Sciatic nerve (tissue), 2 donors: ENCODE data around the gene EPHA2. TPM values are rescaled to one million over a fixed set of nuclear protein-coding genes. Genes with fewer than 3 reads are reported as not detected.

Experiments
- ATAC-seq: fragments of 200-7000 bp; cut with Tn5 transposase; one replicate; pipeline ENCODE4 v1.9.1; 2020; ENCODE audit warnings: mild to moderate bottlenecking, moderate library complexity
- DNase-seq: peaks from one replicate; pipeline ENCODE4 v3.0.0-alpha.2; 2020; ENCODE audit warnings: low spot score
- intact Hi-C: fragments of 100-400 bp; cut with DNase I; formaldehyde crosslinking; loops from one replicate; pipeline ENCODE4 v1.14.2; 2022
- total RNA-seq: library from RNA; stranded (reverse); fragmentation: NEBNext Ultra II Directional; extraction: Animal tissue kit (Norgen Biotek cat#: 25700); gene quantifications from one replicate; pipeline ENCODE4 v1.2.1, GENCODE V29; 2021
- donor health status: DM: no; HTN: no; CAD: no.
- donor health status: DM: no; HTN: no; CAD: no.

EPHA2 gene
- total RNA-seq, 1 donor from 2014 or later, result 31.3 TPM

- intact Hi-C loops, result loop anchor here (5.0 kb wide), 1 partner anchor 109 kb away; no protein-coding TSS in a partner anchor
- ATAC-seq, result no peak
- DNase-seq, result no peak
These were observed 30.9 kb upstream of the EPHA2 start for GRCh38 chr1:16186655-16187235.

DNA sequence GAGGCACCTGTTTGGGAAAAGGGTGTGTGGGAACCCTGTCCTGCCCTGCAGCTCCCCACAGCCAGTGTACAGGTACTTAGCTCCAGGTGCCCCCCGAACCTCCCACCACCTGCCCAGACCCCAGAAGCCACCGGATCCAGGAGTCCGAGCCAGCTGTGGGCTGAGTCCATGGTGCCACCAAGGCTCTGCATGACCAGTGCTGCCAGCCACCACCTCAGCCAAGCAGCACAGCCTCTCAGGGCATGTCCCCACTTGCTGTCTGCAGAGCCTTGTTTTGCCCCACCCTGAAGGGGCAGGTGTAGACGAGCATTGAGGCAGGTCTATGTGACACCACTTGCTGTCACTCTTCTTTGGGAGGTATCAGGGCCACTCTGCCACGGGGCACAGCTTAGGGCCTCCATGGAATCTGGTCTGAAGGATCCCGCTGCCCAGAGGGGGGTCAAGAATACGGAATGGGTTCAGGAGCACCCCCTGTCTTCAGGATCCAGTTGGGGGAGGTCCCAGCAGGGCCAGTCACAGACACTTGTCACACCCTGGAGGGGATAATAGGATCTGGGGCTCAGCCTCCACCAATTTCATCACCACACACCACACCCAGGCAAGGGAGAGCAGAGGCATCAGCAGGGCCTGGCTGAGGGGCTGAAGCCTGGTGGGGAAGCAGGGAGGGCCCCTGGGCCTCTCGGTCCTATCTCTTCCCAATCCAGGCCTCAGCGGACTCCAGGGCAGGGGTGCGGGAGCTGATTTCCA, 28.9 kb upstream of the EPHA2 start:
- ATAC-seq, result no peak
- DNase-seq, result no peak
- intact Hi-C loops, result loop anchor here (5.0 kb wide), 1 partner anchor 107 kb away; no protein-coding TSS in a partner anchor

DNA sequence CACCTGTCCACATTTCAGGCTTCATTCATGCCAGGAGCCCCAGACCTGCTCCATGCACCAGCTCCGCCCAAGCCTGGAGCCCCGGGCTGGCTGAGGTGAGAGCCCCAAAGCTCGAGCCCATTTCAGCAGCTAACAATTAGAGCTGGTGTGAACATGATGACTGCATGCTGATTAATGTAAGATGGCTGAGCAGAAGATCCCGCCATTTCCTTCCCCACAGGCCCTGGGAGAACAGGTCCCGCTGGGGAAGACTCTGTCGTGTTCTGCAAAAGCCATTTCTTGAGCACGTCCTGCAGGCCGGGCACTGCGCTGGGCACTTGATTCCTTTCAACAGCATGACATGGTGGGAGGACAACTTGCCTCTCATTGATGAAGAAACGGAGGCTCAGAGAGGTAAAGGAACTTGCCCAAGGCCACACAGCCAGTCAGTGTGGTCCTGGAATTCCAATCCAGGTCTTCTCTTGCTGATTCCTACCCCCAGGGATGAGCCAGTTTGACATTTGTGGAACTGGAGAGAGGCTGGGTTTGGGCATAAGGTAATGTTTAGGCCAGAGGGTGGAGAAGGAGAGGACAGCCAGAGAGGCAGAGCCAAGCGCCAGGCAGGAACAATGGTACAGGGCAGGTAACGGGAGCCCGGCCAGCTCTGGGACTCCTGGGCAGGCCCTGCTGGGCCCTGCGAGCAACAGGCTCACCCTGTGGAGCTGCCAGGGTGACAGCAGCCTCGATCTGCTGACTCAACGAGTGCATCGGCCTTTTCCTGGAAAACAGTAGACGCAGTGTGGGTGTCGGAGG, 28.1 kb upstream of the EPHA2 start:
- intact Hi-C loops, result no loop called here
- ATAC-seq (no peak), DNase-seq (no peak)

DNA sequence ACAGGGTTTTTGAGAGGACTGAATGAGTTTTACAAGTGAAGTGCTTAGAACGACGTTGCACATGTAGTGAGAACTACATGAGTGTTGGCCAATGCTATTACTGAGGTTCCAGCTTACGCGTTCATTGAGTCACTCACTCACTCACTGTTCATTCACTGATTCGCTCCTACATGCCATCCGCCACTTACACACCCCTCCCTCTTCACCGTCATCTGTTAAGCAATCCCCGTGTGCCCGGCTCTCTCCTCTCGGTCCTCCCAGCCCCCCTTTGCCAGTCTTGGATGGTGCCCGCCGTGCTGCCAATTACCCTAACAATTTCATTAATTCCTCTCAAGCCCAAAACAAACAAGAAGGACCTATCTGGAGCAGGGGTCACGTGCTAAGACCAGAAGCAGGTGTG, 27.3 kb upstream of the EPHA2 start:
- DNase-seq, result no peak
- ATAC-seq, result peak; percentile 57
- intact Hi-C loops, result no loop called here

DNA sequence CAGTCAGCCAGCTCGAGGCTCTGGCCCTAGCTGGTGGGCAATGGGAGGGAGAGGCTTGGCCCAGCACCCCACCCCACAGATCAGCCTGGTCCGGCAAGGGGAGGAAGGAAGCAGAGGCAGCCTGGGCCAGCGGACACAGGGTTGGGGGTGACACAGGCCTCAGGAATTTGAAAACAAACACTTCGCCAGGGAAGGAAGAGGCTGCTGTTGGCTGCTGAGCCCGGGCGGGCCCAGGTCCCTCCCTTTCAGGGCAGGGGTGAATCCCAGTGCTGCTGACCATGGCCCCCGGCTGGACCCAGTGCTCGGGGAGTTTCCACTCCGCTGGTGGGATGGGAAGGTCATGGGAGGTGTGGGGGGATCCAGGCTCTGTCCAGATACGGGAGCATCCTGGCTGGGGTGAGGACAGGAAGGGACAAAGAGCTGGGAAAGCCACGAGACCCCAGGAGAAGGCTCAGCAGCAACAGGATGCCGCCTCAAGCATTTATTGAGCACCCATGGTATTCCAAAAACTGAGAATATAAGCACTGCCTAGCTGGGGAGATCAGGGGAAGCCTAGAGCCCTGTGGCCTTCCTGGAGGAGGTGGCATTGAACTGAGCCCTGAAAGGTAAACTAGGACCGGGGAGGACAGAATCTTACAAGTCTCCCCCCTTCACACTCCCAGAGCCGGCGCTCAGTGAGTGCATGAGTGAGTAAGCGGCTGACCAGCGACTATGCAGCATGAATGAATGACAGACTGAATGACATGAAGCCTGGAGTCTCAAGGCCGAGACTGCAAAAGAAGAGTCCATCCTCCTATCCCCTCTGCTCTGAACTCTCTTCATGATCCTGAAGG, 26.2 kb upstream of the EPHA2 start:
- peak; percentile 94 for ATAC-seq
- intact Hi-C loops, result no loop called here
- peak; percentile 90 for DNase-seq

DNA sequence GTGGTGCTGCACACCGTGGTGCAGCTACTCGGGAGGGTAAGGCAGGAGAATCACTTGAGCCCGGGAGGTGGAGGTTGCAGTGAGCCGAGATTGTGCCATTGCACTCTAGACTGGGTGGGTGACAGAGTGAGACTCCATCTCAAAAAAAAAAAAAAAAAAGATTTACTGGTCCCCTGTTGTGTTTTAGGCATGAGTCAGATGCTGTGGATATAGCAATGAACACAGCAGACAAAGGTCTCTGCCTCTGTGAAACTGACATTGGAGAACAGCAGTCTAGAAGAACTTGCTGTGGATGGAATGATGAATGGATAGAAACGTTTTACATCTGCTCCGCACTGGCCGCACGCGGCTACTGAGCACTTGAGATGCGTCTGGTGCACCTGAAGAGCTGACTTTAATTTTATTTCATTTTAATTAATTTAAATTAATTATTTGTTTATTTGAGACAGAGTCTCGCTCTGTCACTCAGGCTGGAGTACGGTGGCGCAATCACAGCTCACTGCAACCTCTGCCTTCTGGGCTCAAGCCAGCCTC, 24.5 kb upstream of the EPHA2 start:
- no peak for DNase-seq
- intact Hi-C loops, result no loop called here
- ATAC-seq, result no peak

- no peak for ATAC-seq
- intact Hi-C loops, result no loop called here
- DNase-seq, result no peak
These were observed 23.0 kb upstream of the EPHA2 start for GRCh38 chr1:16178596-16179497.

GRCh38 chr1:16177306-16177705, 21.4 kb upstream of the EPHA2 start:
- no peak for ATAC-seq
- DNase-seq, result no peak
- intact Hi-C loops, result no loop called here

DNA sequence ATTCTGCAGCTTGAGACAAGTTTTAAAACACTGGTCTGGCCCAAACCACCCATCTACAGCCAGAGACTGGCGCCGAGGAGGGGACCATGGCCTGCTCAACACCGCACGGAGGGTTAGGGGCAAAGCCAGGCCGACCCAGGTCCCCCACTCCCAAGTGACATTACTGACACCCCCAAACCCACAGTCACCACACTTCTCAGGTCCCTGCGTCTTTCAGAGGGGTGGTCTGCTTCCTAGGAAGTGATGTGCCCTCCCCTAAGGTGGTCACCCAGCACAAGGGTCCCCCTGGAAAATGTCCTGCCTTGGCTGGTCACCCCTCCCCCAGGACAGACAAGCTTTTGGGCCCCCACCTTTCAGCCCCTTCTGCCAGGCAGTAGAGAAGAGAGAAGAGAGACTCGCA, 20.8 kb upstream of the EPHA2 start:
- DNase-seq (no peak), ATAC-seq (no peak)
- intact Hi-C loops, result no loop called here

DNA sequence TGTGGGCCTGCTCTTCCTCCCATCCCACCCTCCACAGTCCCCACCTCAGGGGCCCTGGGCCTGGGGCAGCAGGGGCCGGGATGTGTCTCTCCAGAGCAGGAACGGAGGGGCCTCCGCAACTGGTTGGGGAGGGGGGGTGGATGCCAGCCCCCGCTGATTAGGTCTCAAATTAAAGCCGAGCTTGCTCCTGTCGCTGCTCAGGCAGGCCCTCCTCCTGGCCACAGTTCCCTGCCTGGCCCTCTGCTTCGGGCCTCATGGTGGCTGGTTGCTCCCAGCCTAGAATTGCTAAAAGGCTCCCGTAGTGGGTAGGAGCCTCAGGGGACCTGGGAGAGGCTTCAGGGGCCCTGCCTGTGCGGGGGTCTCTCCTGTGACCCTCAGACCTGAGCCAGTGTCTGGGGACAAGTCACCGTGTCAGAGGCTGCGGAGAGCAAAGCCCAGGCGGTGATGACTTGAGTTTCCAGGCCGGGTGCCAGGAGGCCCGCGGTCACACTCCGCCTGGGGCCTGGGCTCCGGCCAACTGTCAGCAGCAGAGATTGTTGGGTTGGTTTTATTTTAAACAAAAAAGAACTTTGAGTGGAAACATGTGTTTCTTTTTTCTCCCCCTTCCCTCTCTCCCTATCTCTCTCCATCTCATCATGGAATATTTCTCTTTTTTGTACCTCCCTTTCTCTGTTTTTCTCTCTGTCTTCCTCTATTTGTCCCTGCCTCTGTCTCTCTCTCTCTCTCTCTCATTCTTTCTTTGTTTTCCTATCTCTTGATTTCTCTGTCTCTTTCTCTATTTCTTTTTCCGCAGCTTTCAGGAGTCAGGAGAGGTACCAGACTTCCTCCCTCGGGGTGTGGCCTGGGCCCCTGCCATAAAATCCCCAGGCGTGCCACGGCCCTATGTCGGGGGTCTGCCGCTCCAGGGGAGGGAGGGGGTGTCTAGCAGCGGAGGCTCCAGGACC, 20.0 kb upstream of the EPHA2 start:
- ATAC-seq (peak; percentile 92), DNase-seq (peak; percentile 93)
- intact Hi-C loops, result no loop called here

DNA sequence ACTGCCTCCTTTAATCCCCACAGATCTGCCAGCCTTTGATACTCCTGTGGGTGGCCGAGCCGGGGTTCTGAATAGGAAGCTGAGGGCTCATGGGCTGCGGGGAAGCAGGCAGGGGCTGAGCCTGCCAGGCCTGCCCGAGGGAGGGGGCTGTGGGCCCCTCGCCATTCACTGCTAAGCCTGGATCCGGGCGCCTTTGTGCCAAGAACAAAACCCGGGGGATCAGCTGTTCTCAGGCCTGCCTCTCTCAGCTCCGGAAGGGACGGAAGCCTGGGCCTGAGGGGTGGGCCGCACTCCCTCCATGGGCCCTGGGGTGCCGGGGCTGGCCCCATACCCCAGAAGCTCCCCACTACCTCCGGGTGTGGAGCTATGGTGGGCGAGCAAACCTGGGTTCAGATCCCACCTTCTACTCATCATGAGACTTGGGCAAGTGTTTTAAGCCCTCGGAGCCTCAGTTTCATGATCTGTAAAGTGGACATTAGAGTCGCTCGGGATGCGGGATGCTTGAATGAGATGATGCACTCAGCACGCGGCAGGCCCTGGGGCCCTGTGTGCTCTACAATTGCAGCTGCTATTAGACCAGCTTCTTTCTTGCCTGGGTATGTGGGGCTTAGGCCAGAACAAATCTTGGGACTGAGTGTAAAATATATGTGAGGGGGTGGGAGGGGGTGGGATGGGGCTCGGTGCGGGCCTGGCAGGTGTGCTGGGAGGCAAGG, 19.2 kb upstream of the EPHA2 start:
- intact Hi-C loops, result no loop called here
- DNase-seq (no peak), ATAC-seq (peak; percentile 28)

GRCh38 chr1:16174261-16174868, 18.5 kb upstream of the EPHA2 start:
- intact Hi-C loops, result no loop called here
- ATAC-seq (no peak), DNase-seq (no peak)

GRCh38 chr1:16173447-16174260, 17.8 kb upstream of the EPHA2 start:
- DNase-seq, result no peak
- ATAC-seq, result no peak
- intact Hi-C loops, result no loop called here

DNA sequence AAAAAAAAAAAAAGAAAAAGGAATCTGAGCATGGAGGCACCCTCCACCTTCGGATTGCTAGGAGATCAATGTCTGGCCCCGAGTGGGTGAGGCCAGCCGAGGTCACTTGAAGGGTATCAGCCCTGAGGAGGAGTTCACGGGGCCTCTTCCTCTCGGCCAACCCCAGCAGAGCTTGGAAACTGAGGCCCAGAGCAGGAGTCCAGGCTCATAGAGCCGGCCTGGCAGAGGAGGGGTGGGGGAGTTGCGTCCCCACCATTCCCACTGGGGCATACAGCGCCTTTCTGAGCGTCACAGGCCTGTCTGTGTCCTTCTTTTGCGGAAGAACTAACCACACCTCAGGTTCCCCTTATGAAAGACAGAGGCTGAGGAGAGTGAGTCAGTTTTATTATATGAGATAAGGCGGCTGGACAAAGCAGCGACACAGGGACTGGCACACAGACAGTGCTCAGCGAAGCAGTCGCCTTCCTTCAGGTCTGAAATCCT, 17.1 kb upstream of the EPHA2 start:
- intact Hi-C loops, result no loop called here
- ATAC-seq, result no peak

GRCh38 chr1:16172218-16172830, 16.5 kb upstream of the EPHA2 start:
- intact Hi-C loops, result no loop called here
- DNase-seq, result no peak
- no peak for ATAC-seq

More for the DNA sequence above, 17.1 kb upstream of the EPHA2 start:
- DNase-seq, result no peak
